Measurements from ENCODE around the gene VRK3. TPM values are rescaled to one million over a fixed set of nuclear protein-coding genes. Genes with fewer than 3 reads are reported as not detected.

VRK3 gene
- polyA plus RNA-seq, 2 of the 4 experiments (the other 2 are of a cell fraction), result 35.2 to 37.4 TPM

GRCh38 chr19:50000038-50000840 lies 24.9 kb downstream of the VRK3 start:
- FAIRE-seq (no peak), DNase-seq (ENCODE audit: low read depth in 1 of 2, low spot score in 1 of 2) (no peak), ATAC-seq (no peak)
- Histone ChIP-seq H3K4me2 (no peak overlapping the region), H3K4me1 (peaks cover 17% of the 10 kb centered on the region), H3K4me3 (no peak overlapping the region), H3K27ac (no peak overlapping the region), H3K9me3 (no peaks in the 10 kb centered on the region)
- 91% methylated on average over 19 of the region's 20 CpGs for WGBS (ENCODE audit: missing lambda C conversion rate)
- no peak for TF ChIP-seq TFCP2L1 (CRISPR knock-in tag; IDR thresholded peaks at IDR 0.05)
- TF ChIP-seq ZNF302 (CRISPR knock-in tag; IDR thresholded peaks at IDR 0.05), result no peak
- TF ChIP-seq JUNB (IDR thresholded peaks at IDR 0.05), result no peak
- TF ChIP-seq JUN (IDR thresholded peaks at IDR 0.05), result no peak
- TF ChIP-seq ZSCAN20 (CRISPR knock-in tag; IDR thresholded peaks at IDR 0.05), result no peak
- no peak for TF ChIP-seq RCOR1 (IDR thresholded peaks at IDR 0.05; ENCODE audit: low read depth, low read length)
- TF ChIP-seq BCL3 (IDR thresholded peaks at IDR 0.05), result no peak
- no peak for TF ChIP-seq NPAS2 (CRISPR knock-in tag; IDR thresholded peaks at IDR 0.05; ENCODE audit: borderline replicate concordance)
- no peak for TF ChIP-seq MAZ (IDR thresholded peaks at IDR 0.05; ENCODE audit: borderline replicate concordance, low read depth, low read length)
- ChIA-PET POLR2A (no interaction called here), CTCF (interaction anchor here (0.7 to 1.3 kb wide), 3 partner anchors 9 to 62 kb away, joined by 3 read pairs; no protein-coding TSS in a partner anchor)

- POLR2A ChIA-PET, result no interaction called here
- Histone ChIP-seq H3K4me1 (peaks cover 12% of the 10 kb centered on the region), H3K9me3 (no peaks in the 10 kb centered on the region), H3K27ac (no peak overlapping the region), H3K4me3 (no peak overlapping the region), H3K4me2 (no peak overlapping the region)
- no peak for TF ChIP-seq SREBF2 (IDR thresholded peaks at IDR 0.05)
- no peak for TF ChIP-seq ATOH8 (CRISPR knock-in tag; IDR thresholded peaks at IDR 0.05; ENCODE audit: low read depth)
- no peak for TF ChIP-seq POLR2AphosphoS2 (conservative IDR thresholded peaks at IDR 0.05; ENCODE audit: low read length)
- no peak for TF ChIP-seq MAX (IDR thresholded peaks at IDR 0.05)
- no peak for TF ChIP-seq HOXA7 (CRISPR knock-in tag; IDR thresholded peaks at IDR 0.05)
- no peak for TF ChIP-seq NPAS2 (CRISPR knock-in tag; IDR thresholded peaks at IDR 0.05; ENCODE audit: borderline replicate concordance)
- no peak for TF ChIP-seq HMGXB4 (CRISPR knock-in tag; IDR thresholded peaks at IDR 0.05; ENCODE audit: borderline replicate concordance)
- no peak for TF ChIP-seq CHD4 (IDR thresholded peaks at IDR 0.05; ENCODE audit: borderline replicate concordance)
- no peak for TF ChIP-seq MAZ (IDR thresholded peaks at IDR 0.05; ENCODE audit: borderline replicate concordance, low read depth, low read length)
- no peak for TF ChIP-seq SMC3 (IDR thresholded peaks at IDR 0.05)
- 88% methylated on average over 6 of the region's 6 CpGs for WGBS (ENCODE audit: missing lambda C conversion rate)
- ATAC-seq (no peak), FAIRE-seq (no peak), DNase-seq (ENCODE audit: low read depth in 1 of 2, low spot score in 1 of 2) (no peak)
- CTCF ChIA-PET, result interaction anchor here (0.8 to 1.8 kb wide), 3 partner anchors 15 to 62 kb away, joined by 3 to 6 read pairs (median 3); no protein-coding TSS in a partner anchor
These were observed 25.7 kb downstream of the VRK3 start for GRCh38 chr19:49999371-50000010.
